OCI-LY1 (cell line): ENCODE data around the gene PARN.

Experiments
- H2AFZ ChIP-seq: fragments of 200-600 bp; sonication (generic), shearing (Covaris generic); 2 replicates; pipeline ENCODE4 v1.6.0; 2014; ENCODE audit warnings: antibody characterized with exemption, mild to moderate bottlenecking, low read length
- H3F3A ChIP-seq: fragments of 200-600 bp; sonication (generic), shearing (Covaris generic); 2 replicates; pipeline ENCODE4 v1.6.0; 2014; ENCODE audit warnings: mild to moderate bottlenecking, antibody characterized with exemption, low read length, moderate library complexity; ENCODE audit not compliant: insufficient read depth
- H3K27ac ChIP-seq: fragments of 200-600 bp; sonication (generic); 2 replicates; pipeline ENCODE4 v1.5.1; 2014; ENCODE audit warnings: low read length, mixed run types, mild to moderate bottlenecking, low read depth; ENCODE audit not compliant: poor library complexity, severe bottlenecking
- H3K27me3 ChIP-seq: fragments of 200-600 bp; sonication (generic); 2 replicates; pipeline ENCODE4 v1.6.0; 2014; ENCODE audit warnings: antibody characterized with exemption, mild to moderate bottlenecking, low read length, moderate library complexity; ENCODE audit not compliant: insufficient read depth
- H3K36me3 ChIP-seq: fragments of 200-600 bp; sonication (generic); 2 replicates; pipeline ENCODE4 v1.6.1; 2014; ENCODE audit warnings: mild to moderate bottlenecking, antibody characterized with exemption, low read length, moderate library complexity, mixed read lengths; ENCODE audit not compliant: insufficient read depth
- H3K4me1 ChIP-seq: fragments of 200-600 bp; sonication (generic); 2 replicates; pipeline ENCODE4 v1.5.1; 2014; ENCODE audit warnings: mild to moderate bottlenecking, low read length, moderate library complexity; ENCODE audit not compliant: insufficient read depth, severe bottlenecking
- H3K4me2 ChIP-seq: fragments of 200-600 bp; sonication (generic), shearing (Covaris generic); 2 replicates; pipeline ENCODE4 v1.6.1; 2014; ENCODE audit warnings: low read length
- H3K4me3 ChIP-seq: fragments of 200-600 bp; sonication (generic); 2 replicates; pipeline ENCODE4 v1.5.1; 2014; ENCODE audit warnings: low read length, low read depth, mild to moderate bottlenecking, mixed read lengths; ENCODE audit not compliant: poor library complexity, severe bottlenecking
- H3K79me2 ChIP-seq: fragments of 200-600 bp; shearing (Covaris generic); 2 replicates; pipeline ENCODE4 v1.6.1; 2016; ENCODE audit warnings: mixed run types, low read length, mixed read lengths; ENCODE audit not compliant: insufficient read depth
- H3K9ac ChIP-seq: fragments of 200-600 bp; sonication (generic), shearing (Covaris generic); 2 replicates; pipeline ENCODE4 v1.6.1; 2014; ENCODE audit warnings: mild to moderate bottlenecking, low read length, mixed read lengths
- H3K9me2 ChIP-seq: fragments of 200-600 bp; sonication (generic), shearing (Covaris generic); 2 replicates; pipeline ENCODE4 v1.6.1; 2014; ENCODE audit warnings: low read depth, mild to moderate bottlenecking, low read length, mixed read lengths
- H3K9me3 ChIP-seq: fragments of 200-600 bp; shearing (Covaris generic); 2 replicates; pipeline ENCODE4 v1.6.1; 2014; ENCODE audit warnings: low read length, mixed read lengths
- H4K20me1 ChIP-seq: fragments of 200-600 bp; sonication (generic), shearing (Covaris generic); 2 replicates; pipeline ENCODE4 v1.6.0; 2016; ENCODE audit warnings: mild to moderate bottlenecking, low read length; ENCODE audit not compliant: insufficient read depth
- EZH2 ChIP-seq: fragments of 200-600 bp; sonication (generic), shearing (Covaris generic); IDR thresholded peaks from 2 replicates; pipeline ENCODE4 v1.8.0; 2017; ENCODE audit warnings: borderline replicate concordance, mixed run types, mild to moderate bottlenecking, antibody characterized with exemption, low read length, moderate library complexity, mixed read lengths
- TF ChIP-seq, protein P1 (sequence below): fragments of 200-600 bp; sonication (generic), shearing (Covaris generic); IDR thresholded peaks from 2 replicates; pipeline ENCODE4 v1.5.1; 2017; ENCODE audit warnings: mild to moderate bottlenecking, antibody characterized with exemption, low read length, moderate library complexity, mixed read lengths

Gene PARN, protein sequence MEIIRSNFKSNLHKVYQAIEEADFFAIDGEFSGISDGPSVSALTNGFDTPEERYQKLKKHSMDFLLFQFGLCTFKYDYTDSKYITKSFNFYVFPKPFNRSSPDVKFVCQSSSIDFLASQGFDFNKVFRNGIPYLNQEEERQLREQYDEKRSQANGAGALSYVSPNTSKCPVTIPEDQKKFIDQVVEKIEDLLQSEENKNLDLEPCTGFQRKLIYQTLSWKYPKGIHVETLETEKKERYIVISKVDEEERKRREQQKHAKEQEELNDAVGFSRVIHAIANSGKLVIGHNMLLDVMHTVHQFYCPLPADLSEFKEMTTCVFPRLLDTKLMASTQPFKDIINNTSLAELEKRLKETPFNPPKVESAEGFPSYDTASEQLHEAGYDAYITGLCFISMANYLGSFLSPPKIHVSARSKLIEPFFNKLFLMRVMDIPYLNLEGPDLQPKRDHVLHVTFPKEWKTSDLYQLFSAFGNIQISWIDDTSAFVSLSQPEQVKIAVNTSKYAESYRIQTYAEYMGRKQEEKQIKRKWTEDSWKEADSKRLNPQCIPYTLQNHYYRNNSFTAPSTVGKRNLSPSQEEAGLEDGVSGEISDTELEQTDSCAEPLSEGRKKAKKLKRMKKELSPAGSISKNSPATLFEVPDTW

DNA sequence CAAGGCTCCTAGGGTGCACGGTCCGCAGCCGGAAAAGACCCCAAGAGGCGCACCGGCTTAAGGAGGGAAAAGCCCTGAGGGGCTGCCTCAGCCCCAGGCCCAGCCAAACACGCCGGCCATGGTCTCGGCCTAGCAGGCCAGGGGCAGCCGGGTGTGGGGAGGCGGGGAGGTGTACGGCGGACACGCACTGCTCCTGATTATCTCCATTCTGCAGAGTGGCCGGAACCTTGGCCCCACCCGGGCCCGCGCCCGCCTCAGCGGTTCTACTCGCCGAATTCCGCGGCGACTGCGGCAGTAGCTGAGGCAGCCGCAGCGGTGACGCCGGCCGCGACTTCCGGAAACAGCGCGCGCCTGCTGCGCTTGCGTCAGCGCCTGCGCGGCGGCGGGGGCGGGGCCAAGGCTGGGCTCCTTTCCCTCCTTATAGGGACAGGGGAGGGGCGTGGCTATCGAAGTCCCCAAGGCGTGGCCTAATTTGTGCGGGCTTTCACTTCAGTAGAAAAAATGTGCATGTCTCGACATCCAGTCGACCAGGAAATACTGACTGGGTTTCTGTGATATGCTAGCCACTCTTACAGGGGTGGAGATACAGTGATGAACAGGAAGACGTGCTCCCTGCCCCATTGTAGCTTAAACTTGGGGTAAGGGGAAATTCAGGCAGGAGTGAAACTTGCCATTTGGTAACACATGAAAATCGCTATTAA, at the start of gene PARN:
TSS of gene PARN (minus strand) at position 342 of the 701 bp plus-strand sequence. CDS start at position 207, 135 bp downstream.
- no peaks in the 10 kb centered on the region for H3K27me3 ChIP-seq
- H4K20me1 ChIP-seq = no peaks in the 10 kb centered on the region
- no peaks in the 10 kb centered on the region for H3K9me2 ChIP-seq
- peaks cover 40% of the 10 kb centered on the region for H3K4me1 ChIP-seq
- peak within 1 kb of the TSS; percentile 96 for H3K4me2 ChIP-seq
- H3K4me3 ChIP-seq = peak within 1 kb of the TSS; percentile 81
- no peak within 1 kb of the TSS for H2AFZ ChIP-seq
- peaks cover 38% of the 10 kb centered on the region for H3K79me2 ChIP-seq
- H3K9ac ChIP-seq = peak within 1 kb of the TSS; percentile 84
- peak within 1 kb of the TSS; percentile 80 for H3K27ac ChIP-seq
- TF ChIP-seq EZH2 = no peak
- TF ChIP-seq, protein P1, sequence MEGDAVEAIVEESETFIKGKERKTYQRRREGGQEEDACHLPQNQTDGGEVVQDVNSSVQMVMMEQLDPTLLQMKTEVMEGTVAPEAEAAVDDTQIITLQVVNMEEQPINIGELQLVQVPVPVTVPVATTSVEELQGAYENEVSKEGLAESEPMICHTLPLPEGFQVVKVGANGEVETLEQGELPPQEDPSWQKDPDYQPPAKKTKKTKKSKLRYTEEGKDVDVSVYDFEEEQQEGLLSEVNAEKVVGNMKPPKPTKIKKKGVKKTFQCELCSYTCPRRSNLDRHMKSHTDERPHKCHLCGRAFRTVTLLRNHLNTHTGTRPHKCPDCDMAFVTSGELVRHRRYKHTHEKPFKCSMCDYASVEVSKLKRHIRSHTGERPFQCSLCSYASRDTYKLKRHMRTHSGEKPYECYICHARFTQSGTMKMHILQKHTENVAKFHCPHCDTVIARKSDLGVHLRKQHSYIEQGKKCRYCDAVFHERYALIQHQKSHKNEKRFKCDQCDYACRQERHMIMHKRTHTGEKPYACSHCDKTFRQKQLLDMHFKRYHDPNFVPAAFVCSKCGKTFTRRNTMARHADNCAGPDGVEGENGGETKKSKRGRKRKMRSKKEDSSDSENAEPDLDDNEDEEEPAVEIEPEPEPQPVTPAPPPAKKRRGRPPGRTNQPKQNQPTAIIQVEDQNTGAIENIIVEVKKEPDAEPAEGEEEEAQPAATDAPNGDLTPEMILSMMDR = no peak
- H3K9me3 ChIP-seq = no peaks in the 10 kb centered on the region
- no peaks in the 10 kb centered on the region; the same call in 1 of the 2 replicates for H3F3A ChIP-seq
- peaks cover 48% of the 10 kb centered on the region for H3K36me3 ChIP-seq

DNA sequence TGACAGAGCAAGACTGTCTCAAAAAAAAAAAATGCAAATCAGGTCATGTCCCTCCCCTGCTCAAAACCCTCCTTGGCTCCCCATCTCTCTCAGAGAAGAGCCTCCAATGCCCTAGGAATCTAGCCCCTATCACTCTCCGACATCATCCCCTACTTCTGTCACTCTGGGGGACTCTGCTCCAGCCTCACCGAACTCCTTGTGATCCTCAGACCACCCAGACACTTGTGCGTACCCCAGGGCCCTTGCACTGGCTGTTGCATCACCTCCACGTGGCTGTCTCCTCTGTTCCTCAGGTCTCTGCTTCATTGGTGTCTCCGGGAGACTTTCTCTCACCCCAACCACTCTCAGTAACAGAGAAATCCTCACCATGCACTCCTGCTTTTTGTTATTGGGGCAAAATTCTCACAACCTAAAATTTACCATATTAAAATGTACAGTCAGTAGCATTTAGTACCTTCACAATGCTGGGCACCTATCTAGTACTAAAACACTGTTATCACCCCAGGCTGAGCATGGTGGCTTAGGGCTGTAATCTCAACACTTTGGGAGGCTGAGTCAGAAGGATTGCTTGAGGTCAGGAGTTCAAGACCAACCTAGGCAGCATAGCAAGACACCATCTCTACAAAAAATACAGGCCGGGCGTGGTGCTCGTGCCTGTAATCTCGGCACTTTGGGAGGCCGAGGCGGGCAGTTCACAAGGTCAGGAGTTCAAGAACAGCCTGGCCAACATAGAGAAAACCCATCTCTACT, 48.9 kb upstream of the PARN start:
- H3F3A ChIP-seq = no peaks in the 10 kb centered on the region
- H3K4me2 ChIP-seq = no peak overlapping the region
- no peaks in the 10 kb centered on the region for H3K9me2 ChIP-seq
- no peak overlapping the region for H3K4me3 ChIP-seq
- no peaks in the 10 kb centered on the region for H3K36me3 ChIP-seq
- H2AFZ ChIP-seq = no peak overlapping the region
- no peak overlapping the region for H3K9ac ChIP-seq
- no peaks in the 10 kb centered on the region for H3K9me3 ChIP-seq
- no peak overlapping the region for H3K27ac ChIP-seq
- H3K4me1 ChIP-seq = no peaks in the 10 kb centered on the region
- H3K79me2 ChIP-seq = no peaks in the 10 kb centered on the region
- H3K27me3 ChIP-seq = no peaks in the 10 kb centered on the region
- no peaks in the 10 kb centered on the region for H4K20me1 ChIP-seq
- TF ChIP-seq, protein P1 = no peak
- TF ChIP-seq EZH2 = no peak

DNA sequence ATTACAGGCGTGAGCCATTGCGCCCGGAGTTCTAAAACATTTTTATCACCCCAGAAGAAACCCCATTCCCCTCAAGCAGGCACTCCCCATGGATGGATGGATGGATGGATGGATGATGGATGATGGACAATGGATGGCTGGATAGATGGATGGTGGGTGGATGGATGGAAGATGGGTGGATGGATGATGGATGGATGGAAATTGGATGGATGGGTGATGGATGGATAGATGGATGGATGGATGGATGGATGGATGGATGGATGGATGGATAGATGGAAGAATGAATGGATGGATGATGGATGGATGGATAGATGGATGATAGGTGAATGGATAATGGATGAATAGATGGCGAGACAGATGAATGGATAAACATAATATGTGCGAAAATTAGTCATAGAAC, 47.6 kb upstream of the PARN start:
- no peaks in the 10 kb centered on the region for H3K36me3 ChIP-seq
- TF ChIP-seq, protein P1 = no peak
- TF ChIP-seq EZH2 = no peak
- peaks cover 4% of the 10 kb centered on the region for H3K4me1 ChIP-seq
- H3K27ac ChIP-seq = no peak overlapping the region
- H4K20me1 ChIP-seq = no peaks in the 10 kb centered on the region
- H3K9me2 ChIP-seq = no peaks in the 10 kb centered on the region
- no peaks in the 10 kb centered on the region for H3K27me3 ChIP-seq
- H3K9ac ChIP-seq = no peak overlapping the region
- H3K79me2 ChIP-seq = no peaks in the 10 kb centered on the region
- H3K4me2 ChIP-seq = no peak overlapping the region
- no peak overlapping the region for H3K4me3 ChIP-seq
- H3K9me3 ChIP-seq = no peaks in the 10 kb centered on the region
- H3F3A ChIP-seq = no peaks in the 10 kb centered on the region
- no peak overlapping the region for H2AFZ ChIP-seq
